Gastroesophageal sphincter (tissue), 3 donors: ENCODE measurements around the gene TMCC1.
"Not testable (repeated sequence)": the region's sequence is repeated elsewhere in the genome, so short reads cannot be mapped to it uniquely, and the experiment has no call there.

ENCODE experiments used
- EP300 ChIP-seq: sonication (generic); formaldehyde crosslinking; IDR thresholded peaks from one replicate; pipeline ENCODE4 v1.6.1; 2017; ENCODE audit warnings: antibody characterized with exemption, mild to moderate bottlenecking
- POLR2A ChIP-seq, 2 donors: fragments of 450-650 bp; IDR thresholded peaks; one replicate each; pipeline ENCODE4 v1.6.1; 2017; ENCODE audit warnings: antibody characterized with exemption in 2 of 2, mild to moderate bottlenecking in 2 of 2, moderate library complexity in 1 of 2
- POLR2AphosphoS5 ChIP-seq: sonication (generic); formaldehyde crosslinking; IDR thresholded peaks from one replicate; pipeline ENCODE4 v1.6.1; 2017; ENCODE audit warnings: antibody characterized with exemption
- TF ChIP-seq, protein P1 (sequence below), 4 experiments: fragments of 200-600 bp in 2 of 4; fragments of 450-650 bp in 2 of 4; sonication (generic) in 1 of 4; IDR thresholded peaks; one replicate each; pipeline ENCODE4 v1.5.1; 2017 to 2019; ENCODE audit warnings: antibody characterized with exemption in 4 of 4, mild to moderate bottlenecking in 2 of 4, moderate library complexity in 2 of 4

GRCh38 chr3:129901272-129901671, 7.8 kb upstream of the TMCC1 start:
- TF ChIP-seq, protein P1, sequence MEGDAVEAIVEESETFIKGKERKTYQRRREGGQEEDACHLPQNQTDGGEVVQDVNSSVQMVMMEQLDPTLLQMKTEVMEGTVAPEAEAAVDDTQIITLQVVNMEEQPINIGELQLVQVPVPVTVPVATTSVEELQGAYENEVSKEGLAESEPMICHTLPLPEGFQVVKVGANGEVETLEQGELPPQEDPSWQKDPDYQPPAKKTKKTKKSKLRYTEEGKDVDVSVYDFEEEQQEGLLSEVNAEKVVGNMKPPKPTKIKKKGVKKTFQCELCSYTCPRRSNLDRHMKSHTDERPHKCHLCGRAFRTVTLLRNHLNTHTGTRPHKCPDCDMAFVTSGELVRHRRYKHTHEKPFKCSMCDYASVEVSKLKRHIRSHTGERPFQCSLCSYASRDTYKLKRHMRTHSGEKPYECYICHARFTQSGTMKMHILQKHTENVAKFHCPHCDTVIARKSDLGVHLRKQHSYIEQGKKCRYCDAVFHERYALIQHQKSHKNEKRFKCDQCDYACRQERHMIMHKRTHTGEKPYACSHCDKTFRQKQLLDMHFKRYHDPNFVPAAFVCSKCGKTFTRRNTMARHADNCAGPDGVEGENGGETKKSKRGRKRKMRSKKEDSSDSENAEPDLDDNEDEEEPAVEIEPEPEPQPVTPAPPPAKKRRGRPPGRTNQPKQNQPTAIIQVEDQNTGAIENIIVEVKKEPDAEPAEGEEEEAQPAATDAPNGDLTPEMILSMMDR (IDR thresholded peaks at IDR 0.05), result not testable (repeated sequence)
- TF ChIP-seq POLR2AphosphoS5; POLR2A (IDR thresholded peaks at IDR 0.05); EP300: not testable (repeated sequence)
